HG03565 (cell line): Measurements from ENCODE around the gene DGCR2.
"Not testable (repeated sequence)": the region's sequence is repeated elsewhere in the genome, so short reads cannot be mapped to it uniquely, and the experiment has no call there.

ENCODE experiments used
- ATAC-seq: cut with Tn5 transposase; IDR thresholded peaks from one replicate; pipeline ENCODE4 v1.9.1; 2021; ENCODE audit warnings: mild to moderate bottlenecking, moderate library complexity; ENCODE audit not compliant: unreplicated experiment

The DGCR2 gene

GRCh38 chr22:19012308-19012986 is 109.8 kb downstream of the DGCR2 start:
- ATAC-seq: no peak

GRCh38 chr22:19011611-19012010 is 110.6 kb downstream of the DGCR2 start:
- not testable (repeated sequence) for ATAC-seq

- ATAC-seq: no peak
Observed at GRCh38 chr22:19011075-19011474, 111.1 kb downstream of the DGCR2 start.

GRCh38 chr22:19005905-19006304 is 116.3 kb downstream of the DGCR2 start:
- ATAC-seq: no peak

- ATAC-seq: no peak
Observed at GRCh38 chr22:19004471-19004870, 117.7 kb downstream of the DGCR2 start.

GRCh38 chr22:19003508-19003907 is 118.7 kb downstream of the DGCR2 start:
- ATAC-seq: no peak

- ATAC-seq: no peak
Observed at GRCh38 chr22:19002684-19003038, 119.6 kb downstream of the DGCR2 start.

GRCh38 chr22:19001204-19001603 is 121.0 kb downstream of the DGCR2 start:
- no peak for ATAC-seq

GRCh38 chr22:19000106-19000505 is 122.1 kb downstream of the DGCR2 start:
- ATAC-seq: not testable (repeated sequence)

- ATAC-seq: no peak
Observed at GRCh38 chr22:18999416-18999815, 122.8 kb downstream of the DGCR2 start.

GRCh38 chr22:18999008-18999407 is 123.2 kb downstream of the DGCR2 start:
- no peak for ATAC-seq

- ATAC-seq: no peak
Observed at GRCh38 chr22:18997925-18998315, 124.3 kb downstream of the DGCR2 start.

- no peak for ATAC-seq
Observed at GRCh38 chr22:18997306-18997924, 124.8 kb downstream of the DGCR2 start.

- no peak for ATAC-seq
Observed at GRCh38 chr22:18996376-18996900, 125.8 kb downstream of the DGCR2 start.

GRCh38 chr22:18995327-18995711 is 126.9 kb downstream of the DGCR2 start:
- no peak for ATAC-seq

GRCh38 chr22:18994701-18995326 is 127.4 kb downstream of the DGCR2 start:
- no peak for ATAC-seq

GRCh38 chr22:18994056-18994455 is 128.2 kb downstream of the DGCR2 start:
- ATAC-seq: no peak

GRCh38 chr22:18992543-18993198 is 129.5 kb downstream of the DGCR2 start:
- ATAC-seq: no peak

GRCh38 chr22:18991821-18992442 is 130.3 kb downstream of the DGCR2 start:
- no peak for ATAC-seq

GRCh38 chr22:18991138-18991432 is 131.1 kb downstream of the DGCR2 start:
- no peak for ATAC-seq

- ATAC-seq: no peak
Observed at GRCh38 chr22:18990355-18991137, 131.7 kb downstream of the DGCR2 start.
